GM10266 (cell line): ENCODE data around the gene GREM2.

ENCODE experiments used
- DNase-seq: peaks from one replicate; pipeline ENCODE4 v3.0.0; 2012; ENCODE audit errors: extremely low spot score
- TF ChIP-seq, protein P1 (sequence below): IDR thresholded peaks from 2 replicates; pipeline ENCODE4 v1.5.1; 2012; ENCODE audit warnings: mild to moderate bottlenecking, low read depth; ENCODE audit not compliant: control insufficient read depth, insufficient read depth; ENCODE audit errors: missing control alignments

GREM2 gene

GRCh38 chr1:240445369-240445768 lies 166.6 kb downstream of the GREM2 start:
- TF ChIP-seq, protein P1, sequence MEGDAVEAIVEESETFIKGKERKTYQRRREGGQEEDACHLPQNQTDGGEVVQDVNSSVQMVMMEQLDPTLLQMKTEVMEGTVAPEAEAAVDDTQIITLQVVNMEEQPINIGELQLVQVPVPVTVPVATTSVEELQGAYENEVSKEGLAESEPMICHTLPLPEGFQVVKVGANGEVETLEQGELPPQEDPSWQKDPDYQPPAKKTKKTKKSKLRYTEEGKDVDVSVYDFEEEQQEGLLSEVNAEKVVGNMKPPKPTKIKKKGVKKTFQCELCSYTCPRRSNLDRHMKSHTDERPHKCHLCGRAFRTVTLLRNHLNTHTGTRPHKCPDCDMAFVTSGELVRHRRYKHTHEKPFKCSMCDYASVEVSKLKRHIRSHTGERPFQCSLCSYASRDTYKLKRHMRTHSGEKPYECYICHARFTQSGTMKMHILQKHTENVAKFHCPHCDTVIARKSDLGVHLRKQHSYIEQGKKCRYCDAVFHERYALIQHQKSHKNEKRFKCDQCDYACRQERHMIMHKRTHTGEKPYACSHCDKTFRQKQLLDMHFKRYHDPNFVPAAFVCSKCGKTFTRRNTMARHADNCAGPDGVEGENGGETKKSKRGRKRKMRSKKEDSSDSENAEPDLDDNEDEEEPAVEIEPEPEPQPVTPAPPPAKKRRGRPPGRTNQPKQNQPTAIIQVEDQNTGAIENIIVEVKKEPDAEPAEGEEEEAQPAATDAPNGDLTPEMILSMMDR = no peak
- DNase-seq = no peak

GRCh38 chr1:240441669-240442068 lies 170.3 kb downstream of the GREM2 start:
- TF ChIP-seq, protein P1 = no peak
- DNase-seq = no peak
